G401 (cell line): ENCODE measurements around the gene ZNHIT6. TPM values are rescaled to one million over a fixed set of nuclear protein-coding genes. Genes with fewer than 3 reads are reported as not detected.
"Not testable (repeated sequence)": the region's sequence is repeated elsewhere in the genome, so short reads cannot be mapped to it uniquely, and the experiment has no call there.

Source experiments
- DNase-seq: peaks from one replicate; pipeline ENCODE4 v3.0.0-alpha.2; 2015; ENCODE audit warnings: low spot score
- in situ Hi-C: cut with HindIII; loops from 2 replicates; pipeline ENCODE4 v1.10.0; 2016; ENCODE audit warnings: low sequenced_read_pairs, mixed read lengths
- total RNA-seq: library from RNA; depleted of rRNA; stranded (reverse); fragments of >200 nt; shearing (Covaris generic); gene quantifications from 2 replicates; pipeline ENCODE4 v1.2.3, GENCODE V29; 2014

ZNHIT6 gene
- total RNA-seq, 1 experiment from 2014 or later = 10.2 TPM

DNA sequence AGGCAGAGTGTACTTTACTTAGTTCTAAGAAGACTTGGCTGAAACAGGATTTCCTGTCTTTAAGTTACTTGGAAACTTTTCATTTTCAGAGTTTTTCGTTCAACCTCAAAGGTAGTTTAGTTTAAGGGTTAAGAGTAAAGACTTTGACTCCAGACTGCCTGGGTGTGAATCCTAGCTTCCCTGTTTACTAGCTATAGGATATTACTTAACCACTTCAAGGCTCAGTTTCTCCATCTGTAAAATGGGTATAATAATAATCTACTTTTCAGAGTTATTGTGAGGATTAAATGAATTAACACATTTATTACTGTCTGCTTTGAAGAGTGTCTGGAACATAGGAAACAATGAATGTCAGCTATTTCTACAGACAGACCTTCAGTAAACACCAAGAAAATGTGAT, 30.0 kb downstream of the ZNHIT6 start:
- DNase-seq = no peak
- in situ Hi-C loops = no loop called here

DNA sequence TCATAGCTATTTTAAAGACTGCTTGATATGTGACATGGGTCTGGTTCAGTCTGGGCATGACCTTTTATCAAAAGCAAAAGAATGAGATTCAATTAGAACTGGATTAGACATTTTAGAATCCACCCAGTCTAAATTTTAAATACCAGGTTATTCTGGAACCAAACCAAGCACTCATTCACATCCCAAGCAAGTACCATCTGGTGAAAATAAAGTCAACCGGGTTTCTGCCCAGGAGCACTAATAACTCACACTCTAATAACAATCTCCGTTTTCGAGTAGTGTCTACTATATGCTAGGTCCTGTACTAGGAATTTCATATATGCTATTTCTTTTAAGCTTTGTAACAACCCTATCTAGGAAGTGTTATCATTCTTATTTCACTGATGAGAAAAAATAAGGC, 30.6 kb downstream of the ZNHIT6 start:
- DNase-seq = peak; percentile 70
- in situ Hi-C loops = no loop called here

DNA sequence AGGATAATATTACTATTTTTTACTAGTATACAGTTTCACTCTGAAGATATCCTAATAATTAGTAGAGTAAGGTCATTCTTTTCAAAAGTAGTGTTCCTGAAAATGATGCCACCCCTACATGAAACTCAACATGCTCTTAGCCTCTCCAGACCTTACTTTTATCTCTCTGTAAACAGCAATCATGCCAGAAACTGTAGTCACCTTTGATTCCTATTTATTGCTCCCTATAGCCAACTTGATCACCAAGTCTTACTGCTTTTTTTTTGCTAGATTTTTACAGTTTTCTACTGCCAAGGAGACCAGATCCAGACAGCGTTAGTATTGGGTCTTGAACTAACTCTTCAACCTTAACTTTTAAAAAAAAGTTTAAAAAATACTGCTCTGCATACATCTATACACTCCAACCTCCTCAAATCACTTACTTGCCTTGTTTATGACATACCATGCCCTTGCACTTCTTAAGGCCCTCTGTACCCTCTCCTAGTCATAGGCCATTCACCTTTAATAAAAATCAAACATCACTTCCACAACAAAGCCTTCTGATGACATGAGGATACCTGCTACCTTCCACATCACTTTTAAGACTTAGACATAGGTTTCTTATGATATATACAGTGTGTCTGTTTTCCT, 36.1 kb downstream of the ZNHIT6 start:
- in situ Hi-C loops = no loop called here

DNA sequence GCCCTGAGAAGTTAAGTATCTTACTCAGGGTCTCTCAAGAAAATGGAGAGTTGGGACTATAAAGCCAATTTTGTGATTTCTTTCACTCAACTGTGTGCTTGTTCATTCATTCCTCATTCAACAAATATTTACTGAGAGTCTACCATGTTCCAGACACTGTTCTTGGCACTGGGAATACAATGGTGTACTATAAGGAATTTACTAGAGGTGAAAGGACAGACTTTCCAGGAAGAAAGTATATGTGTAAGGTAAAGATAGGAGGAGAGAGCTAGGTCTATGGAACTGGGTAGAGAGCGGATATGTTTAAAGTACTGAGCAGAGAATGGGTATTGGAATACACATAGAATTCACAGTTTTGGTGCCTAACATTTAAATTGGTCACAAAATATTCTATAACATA, 42.3 kb downstream of the ZNHIT6 start:
- in situ Hi-C loops = no loop called here
- no peak for DNase-seq

More for the DNA sequence above, 36.1 kb downstream of the ZNHIT6 start:
- no peak for DNase-seq

DNA sequence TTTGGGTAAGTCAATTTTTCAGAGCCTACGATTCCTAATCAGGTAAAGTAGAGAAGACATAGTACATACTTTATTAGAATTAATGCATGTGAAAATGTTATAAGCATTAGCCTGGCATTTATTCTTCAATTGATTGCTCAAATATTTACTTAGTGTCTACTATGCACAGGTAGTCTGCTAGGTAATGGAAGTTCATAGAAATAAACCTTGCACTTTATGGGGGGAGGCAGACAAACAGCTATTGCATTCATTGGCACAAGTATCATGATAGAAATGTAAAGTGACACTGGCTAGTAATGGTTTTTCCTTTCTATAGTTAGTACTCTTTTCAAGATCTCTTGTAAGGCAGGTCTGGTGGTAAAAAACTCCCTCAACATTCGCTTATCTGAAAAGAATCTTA, 44.9 kb downstream of the ZNHIT6 start:
- in situ Hi-C loops = no loop called here
- DNase-seq = no peak

DNA sequence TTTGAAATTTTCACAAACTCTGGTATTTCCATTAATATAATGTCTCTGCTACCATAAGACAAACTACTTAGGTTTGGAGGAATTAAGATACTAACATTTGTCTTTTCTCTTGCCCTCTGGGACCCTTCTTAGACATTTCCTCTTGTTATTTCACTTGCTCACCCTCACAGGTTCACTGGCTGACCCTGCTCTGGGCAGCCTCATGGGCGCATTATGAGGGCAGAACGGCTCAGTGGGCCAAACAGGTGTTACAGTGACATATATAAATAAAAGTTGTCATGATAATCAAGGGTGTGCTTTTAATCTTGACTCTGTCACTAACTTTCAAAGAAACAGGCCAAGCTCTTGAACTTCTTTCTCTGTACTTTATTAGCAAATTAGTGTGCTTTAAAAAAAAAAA, 46.5 kb downstream of the ZNHIT6 start:
- DNase-seq = no peak

DNA sequence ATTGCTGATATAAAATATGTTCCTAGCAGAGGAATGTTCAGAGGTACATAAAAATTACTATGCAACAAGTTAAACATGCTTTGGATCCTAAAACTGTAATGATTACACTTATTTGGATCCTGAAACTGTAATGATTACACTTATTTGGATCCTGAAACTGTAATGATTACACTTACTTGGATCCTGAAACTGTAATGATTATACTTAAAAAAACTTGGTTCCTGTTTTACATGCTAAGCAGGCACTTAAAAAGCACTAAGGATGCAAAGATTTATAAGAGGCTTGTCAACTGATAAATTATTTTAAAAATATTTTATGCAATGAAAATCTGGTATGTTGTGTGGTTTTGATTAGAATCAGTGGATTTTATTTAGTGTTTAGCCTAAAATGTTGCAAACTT, 47.7 kb downstream of the ZNHIT6 start:
- DNase-seq = no peak
- in situ Hi-C loops = no loop called here

More for the DNA sequence above, 46.5 kb downstream of the ZNHIT6 start:
- in situ Hi-C loops = no loop called here

DNA sequence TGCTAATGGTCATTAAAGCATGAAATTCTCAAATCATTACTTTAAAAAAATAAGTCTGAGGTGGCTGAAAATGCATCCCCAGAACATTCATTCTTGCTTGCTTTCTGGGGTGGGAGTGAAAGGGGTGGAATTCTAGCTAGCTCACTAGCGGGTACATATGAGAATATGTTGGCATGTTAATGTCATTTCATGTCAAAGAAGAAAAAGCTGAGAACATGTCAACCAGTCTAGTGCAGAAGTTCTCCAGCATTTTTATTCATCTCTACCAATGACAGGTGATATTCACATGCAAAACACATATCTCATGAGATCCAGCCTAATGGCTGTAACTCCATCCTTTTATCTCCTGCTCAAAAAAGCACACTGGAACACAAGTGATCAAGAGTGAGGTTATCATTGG, 49.1 kb downstream of the ZNHIT6 start:
- no peak for DNase-seq
- in situ Hi-C loops = no loop called here

DNA sequence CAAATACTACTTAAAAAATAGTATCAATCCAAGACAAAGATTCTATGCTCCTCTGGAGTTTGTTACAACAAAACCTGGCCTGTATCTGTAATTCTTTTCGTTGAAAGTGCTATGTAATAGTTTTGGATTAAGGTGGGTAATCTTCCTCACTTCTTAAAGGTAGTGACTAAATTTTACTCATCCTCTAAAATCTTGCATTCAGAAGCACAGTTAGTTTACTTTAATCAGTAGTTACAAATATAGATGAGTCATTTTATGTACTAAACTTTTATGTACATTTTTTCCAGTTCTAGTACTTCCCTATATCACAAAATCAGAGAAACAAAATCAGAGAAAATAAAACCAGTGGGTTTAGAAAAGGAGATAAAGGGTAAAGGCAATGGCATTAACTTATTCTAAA, 51.3 kb downstream of the ZNHIT6 start:
- in situ Hi-C loops = no loop called here
- no peak for DNase-seq

DNA sequence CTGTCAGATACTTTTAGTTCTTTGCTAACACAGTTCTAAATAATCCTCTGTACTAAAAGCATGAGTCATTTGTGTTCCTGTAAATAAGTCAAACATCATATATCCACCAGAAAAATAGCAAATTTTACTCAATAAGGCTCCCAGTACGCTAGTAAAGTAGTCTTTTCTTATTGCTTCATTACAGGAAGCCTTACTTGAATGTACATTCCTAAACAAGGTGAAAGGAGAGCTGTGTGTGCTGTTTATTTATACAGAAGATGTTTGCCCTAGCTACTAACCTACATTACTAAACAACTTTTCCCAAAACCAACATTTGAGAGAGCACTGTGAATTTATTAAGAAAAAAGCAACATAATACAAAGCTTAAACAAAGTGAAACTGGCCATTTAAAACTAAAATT, 52.0 kb downstream of the ZNHIT6 start:
- no peak for DNase-seq
- in situ Hi-C loops = no loop called here

DNA sequence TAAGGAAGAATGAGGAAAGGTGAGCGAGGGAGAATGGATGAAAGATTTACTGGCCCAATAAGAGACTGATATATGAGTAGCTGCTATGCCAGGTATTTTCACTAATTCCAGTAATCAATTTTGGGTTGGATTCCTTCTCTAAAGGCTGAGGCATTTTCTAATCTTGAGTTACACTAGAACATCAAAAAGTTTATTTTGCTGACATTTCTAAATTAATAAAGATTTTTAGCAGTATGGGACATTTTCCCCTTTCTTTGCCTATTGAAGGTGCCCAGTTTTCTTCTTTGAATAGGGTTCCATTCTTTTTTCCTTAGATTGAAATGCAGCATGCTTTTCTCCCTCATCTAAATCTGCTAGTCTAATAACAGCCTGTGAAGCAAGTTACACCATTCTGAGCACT, 52.9 kb downstream of the ZNHIT6 start:
- no peak for DNase-seq
- in situ Hi-C loops = no loop called here

DNA sequence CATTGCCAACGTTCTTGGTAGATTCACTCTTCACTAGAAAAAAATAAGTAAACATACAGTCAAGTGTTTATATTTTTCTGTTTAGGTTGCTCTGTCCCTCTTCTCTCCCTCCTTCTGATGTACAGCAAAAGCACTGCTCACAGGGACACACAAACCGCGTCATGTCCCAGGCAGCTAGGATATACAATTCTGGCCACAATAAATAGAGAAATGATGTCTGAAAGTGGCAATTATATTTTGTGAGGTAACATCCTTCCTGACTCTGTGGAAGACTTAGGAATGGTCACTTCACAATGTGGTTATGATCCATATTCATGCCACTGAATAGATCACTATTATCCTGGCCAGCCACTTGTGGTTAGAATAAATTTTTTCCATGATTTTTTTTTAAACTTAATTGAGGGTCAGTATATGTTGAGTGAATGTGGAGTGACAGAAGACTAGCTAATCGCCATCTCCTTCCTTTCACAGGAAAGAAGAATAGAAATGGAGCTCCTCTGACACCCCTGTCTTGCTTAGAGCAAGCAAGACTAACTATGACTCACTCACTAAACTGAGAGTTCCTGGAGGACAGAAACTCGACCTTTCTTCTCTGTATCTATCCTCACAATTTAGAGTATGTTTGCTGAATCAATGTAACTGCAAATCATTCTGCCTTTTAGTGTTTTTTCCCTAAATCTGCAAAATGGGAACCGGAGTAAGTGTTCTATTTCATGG, 54.0 kb downstream of the ZNHIT6 start:
- in situ Hi-C loops = no loop called here
- no peak for DNase-seq

DNA sequence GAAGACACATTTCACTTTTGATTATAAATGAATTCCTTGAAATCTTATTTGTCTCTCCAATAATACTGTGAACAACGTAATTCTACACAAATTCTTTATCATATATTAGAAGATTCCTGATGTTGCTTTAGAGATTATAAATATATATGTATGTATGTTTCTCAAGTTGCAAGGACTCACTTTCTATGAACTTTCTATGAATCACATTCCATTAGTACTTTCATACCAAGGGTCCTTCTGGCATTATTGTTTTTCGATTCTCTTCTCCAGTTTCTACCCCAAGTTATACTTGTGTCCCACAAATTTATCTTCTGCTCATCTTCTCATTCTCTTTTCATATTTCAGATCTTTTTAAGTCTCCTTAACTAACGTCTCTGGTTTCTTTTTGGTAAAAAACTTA, 55.9 kb downstream of the ZNHIT6 start:
- in situ Hi-C loops = no loop called here
- DNase-seq = no peak

DNA sequence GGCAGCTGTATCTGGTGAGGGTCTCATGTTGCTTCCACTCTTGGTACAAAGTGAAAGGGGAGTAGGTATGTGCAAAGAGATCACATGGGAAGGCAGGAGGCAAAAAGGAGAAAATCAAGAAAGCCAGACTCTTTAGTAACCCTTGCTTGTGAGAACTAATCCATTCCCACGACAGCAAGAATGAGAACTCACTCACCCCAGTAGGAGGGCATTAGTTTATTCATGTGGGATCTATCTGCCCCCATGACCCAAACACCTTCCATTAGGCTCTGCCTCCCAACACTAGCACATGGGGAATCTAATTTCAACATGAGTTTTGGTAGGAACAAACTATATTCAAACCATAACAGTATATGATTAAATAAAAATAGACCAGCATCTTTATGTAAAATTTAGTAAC, 57.6 kb downstream of the ZNHIT6 start:
- in situ Hi-C loops = no loop called here
- DNase-seq = peak; percentile 8

DNA sequence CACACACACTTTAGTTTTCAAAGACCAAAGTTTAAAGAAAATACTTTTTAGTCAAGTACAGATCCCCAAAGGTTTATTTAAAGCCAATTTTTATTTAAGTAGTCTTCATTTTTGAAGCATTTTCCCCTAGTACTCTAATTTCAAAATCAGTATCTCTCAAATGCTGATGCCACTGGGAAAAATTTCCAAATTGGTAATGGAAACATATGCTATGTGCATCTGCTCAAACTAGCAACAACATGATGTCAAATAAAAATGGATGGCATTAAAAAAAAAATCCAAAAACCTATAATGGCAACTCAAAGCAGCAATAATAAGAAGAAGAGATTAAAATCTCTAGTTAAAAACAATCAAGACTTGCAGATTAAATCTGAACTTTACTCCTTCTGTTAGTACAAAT, 58.6 kb downstream of the ZNHIT6 start:
- DNase-seq = peak; percentile 74

DNA sequence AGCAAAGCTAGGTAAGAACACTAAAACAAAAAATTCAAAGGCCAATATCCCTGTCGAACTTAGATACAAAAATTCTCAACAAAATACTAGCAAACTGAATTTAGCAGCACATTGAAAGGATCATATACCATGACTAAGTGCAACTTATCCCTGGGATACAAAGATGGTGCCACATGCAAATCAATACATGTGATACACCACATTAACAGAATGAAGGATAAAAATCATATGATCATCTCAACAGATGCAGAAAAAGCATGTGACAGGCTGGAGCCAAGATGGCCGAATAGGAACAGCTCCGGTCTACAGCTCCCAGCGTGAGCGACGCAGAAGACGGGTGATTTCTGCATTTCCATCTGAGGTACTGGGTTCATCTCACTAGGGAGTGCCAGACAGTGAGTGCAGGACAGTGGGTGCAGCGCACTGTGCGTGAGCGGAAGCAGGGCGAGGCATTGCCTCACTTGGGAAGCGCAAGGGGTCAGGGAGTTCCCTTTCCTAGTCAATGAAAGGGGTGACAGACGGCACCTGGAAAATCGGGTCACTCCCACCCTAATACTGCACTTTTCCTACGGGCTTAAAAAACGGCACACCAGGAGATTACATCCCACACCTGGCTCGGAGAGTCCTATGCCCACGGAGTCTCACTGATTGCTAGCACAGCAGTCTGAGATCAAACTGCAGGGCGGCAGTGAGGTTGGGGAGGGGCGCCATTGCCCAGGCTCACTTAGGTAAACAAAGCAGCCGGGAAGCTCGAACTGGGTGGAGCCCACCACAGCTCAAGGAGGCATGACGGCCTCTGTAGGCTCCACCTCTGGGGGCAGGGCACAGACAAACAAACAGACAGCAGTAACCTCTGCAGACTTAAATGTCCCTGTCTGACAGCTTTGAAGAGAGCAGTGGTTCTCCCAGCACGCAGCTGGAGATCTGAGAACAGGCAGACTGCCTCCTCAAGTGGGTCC, 66.4 kb downstream of the ZNHIT6 start:
- in situ Hi-C loops, DNase-seq: not testable (repeated sequence)

More for the DNA sequence above, 58.6 kb downstream of the ZNHIT6 start:
- in situ Hi-C loops = no loop called here

DNA sequence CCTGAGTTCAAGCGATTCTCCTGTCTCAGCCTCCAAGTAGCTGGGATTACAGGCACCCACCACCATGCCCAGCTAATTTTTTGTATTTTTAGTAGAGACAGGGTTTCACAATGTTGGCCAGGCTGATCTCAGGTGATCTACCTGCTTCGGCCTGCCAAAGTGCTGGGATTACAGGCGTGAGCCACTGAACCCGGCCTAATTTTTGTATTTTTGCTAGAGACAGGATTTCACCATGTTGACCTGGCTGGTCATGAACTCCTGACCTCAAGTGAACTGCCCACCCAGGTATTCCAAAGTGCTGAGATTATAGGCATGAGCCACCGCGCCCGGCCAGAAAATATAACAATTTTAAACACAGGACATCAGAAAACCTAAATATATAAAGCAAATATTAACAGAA, 68.3 kb downstream of the ZNHIT6 start:
- DNase-seq, in situ Hi-C loops: not testable (repeated sequence)

DNA sequence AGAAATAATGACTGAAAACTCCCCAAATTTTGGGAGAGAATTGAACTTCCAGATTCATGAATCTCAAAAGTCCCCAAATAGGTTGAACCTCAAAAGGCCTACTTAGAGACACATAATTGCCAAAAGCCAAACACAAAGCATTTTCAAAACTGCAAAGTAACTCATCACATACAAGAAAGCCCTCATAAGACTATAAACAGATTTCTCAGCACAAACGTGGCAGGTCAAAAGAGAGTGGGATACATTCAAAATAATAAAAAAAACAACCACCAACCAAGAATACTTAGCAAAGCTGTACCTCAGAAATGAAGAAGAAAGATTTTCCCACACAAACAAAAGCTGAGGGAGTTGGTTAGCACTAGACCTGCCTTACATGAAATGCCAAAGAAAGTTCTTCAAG, 69.8 kb downstream of the ZNHIT6 start:
- in situ Hi-C loops = no loop called here
- no peak for DNase-seq

DNA sequence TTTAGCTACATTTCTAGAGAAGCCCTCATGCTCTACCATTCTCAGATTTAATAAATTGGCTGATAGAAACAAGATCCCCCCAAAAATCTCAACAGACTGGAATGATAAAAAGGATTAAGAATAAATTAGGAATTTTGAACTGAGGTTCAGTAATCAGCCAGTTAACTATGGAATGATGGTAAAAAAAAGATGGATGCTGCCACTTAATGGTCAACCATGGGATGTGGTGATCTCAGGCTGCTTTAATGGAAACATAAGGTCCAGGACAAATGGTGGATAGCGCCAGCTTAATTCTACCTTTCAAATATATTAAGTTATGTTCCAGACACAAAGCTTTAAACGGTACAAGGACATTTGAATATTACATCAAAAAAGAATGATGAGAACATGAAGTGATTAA, 77.7 kb downstream of the ZNHIT6 start:
- in situ Hi-C loops = no loop called here
- no peak for DNase-seq

DNA sequence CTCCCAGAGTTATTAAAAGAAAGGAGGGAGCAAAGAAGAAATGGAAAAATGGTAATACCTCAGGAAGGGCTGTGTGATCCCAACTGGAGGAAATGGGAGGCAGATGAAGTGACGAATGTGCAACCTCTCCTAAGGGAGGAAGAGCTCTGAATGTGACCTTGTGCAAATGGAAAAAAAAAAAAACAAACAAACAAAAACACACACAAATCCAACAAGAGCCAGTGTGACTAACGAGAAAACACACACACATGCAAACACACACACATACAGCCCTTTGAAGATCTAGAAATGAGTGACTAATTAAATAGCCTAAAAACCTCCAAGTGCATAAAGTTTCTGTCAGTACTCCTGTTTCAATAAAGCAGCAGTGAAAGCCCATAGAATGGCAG, 78.7 kb downstream of the ZNHIT6 start:
- in situ Hi-C loops = no loop called here
- DNase-seq = no peak
